ENCODE results near the gene NTN4. TPM values are rescaled to one million over a fixed set of nuclear protein-coding genes. Genes with fewer than 3 reads are reported as not detected.
"Not testable (repeated sequence)": the region's sequence is repeated elsewhere in the genome, so short reads cannot be mapped to it uniquely, and the experiment has no call there.

NTN4 gene
- total RNA-seq, 1 donor from 2014 or later = 0.59 TPM

DNA sequence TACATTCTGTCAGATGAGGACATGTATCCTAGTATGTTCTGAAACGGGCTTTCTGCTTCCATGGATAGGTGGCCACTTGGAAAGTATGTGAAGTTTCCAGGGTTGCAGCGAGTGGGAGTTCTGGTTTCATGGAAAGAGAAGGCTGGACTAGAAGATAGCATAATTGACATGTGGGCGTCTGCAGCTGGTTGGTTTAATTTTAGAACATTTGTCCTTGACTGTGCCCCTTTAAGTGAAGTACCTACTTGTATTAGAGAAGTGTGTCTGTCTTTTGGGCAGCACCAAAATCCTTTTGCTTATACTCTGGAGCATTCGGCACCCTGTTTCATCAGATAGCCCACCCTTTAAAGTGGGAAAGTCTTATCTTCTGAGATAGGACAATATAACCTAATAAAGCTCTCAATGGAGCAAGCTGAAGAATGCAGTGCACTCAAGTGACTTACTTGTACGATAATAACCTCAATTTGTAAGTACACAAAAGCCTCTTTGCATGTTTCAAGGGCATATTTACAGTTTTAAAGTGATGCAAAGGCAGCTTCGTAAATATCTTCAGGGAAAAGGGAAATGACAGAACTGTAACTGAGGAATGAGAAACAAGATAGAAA is 35.2 kb downstream of the NTN4 start:
- Mint-ChIP-seq H3K4me3 (ENCODE audit: unreplicated experiment) (no peak overlapping the region), H3K9me3 (ENCODE audit: unreplicated experiment) (no peaks in the 10 kb centered on the region), H3K36me3 (ENCODE audit: unreplicated experiment) (no peaks in the 10 kb centered on the region), H3K4me1 (ENCODE audit: low read depth, unreplicated experiment) (peaks cover 2% of the 10 kb centered on the region), H3K27ac (ENCODE audit: unreplicated experiment) (no peak overlapping the region), H3K27me3 (ENCODE audit: unreplicated experiment) (no peaks in the 10 kb centered on the region)
- TF ChIP-seq, protein P1, sequence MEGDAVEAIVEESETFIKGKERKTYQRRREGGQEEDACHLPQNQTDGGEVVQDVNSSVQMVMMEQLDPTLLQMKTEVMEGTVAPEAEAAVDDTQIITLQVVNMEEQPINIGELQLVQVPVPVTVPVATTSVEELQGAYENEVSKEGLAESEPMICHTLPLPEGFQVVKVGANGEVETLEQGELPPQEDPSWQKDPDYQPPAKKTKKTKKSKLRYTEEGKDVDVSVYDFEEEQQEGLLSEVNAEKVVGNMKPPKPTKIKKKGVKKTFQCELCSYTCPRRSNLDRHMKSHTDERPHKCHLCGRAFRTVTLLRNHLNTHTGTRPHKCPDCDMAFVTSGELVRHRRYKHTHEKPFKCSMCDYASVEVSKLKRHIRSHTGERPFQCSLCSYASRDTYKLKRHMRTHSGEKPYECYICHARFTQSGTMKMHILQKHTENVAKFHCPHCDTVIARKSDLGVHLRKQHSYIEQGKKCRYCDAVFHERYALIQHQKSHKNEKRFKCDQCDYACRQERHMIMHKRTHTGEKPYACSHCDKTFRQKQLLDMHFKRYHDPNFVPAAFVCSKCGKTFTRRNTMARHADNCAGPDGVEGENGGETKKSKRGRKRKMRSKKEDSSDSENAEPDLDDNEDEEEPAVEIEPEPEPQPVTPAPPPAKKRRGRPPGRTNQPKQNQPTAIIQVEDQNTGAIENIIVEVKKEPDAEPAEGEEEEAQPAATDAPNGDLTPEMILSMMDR (IDR thresholded peaks at IDR 0.05; ENCODE audit: partially characterized antibody, unreplicated experiment) = no peak
- no peak for DNase-seq

DNA sequence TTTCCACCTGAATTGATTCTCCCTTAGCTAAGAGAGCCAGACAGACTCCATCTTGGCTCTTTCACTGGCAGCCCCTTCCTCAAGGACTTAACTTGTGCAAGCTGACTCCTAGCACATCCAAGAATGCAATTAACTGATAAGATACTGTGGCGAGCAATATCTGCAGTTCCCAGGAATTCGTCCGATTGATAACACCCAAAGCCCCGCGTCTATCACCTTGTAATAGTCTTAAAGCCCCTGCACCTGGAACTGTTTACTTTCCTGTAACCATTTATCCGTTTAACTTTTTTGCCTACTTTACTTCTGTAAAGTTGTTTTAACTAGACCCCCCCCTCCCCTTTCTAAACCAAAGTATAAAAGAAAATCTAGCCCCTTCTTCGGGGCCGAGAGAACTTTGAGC is 44.5 kb downstream of the NTN4 start:
- H3K4me3 Mint-ChIP-seq (ENCODE audit: unreplicated experiment); H3K9me3 Mint-ChIP-seq (ENCODE audit: unreplicated experiment); H3K27ac Mint-ChIP-seq (ENCODE audit: unreplicated experiment); H3K36me3 Mint-ChIP-seq (ENCODE audit: unreplicated experiment); DNase-seq; H3K4me1 Mint-ChIP-seq (ENCODE audit: low read depth, unreplicated experiment); H3K27me3 Mint-ChIP-seq (ENCODE audit: unreplicated experiment): not testable (repeated sequence)

DNA sequence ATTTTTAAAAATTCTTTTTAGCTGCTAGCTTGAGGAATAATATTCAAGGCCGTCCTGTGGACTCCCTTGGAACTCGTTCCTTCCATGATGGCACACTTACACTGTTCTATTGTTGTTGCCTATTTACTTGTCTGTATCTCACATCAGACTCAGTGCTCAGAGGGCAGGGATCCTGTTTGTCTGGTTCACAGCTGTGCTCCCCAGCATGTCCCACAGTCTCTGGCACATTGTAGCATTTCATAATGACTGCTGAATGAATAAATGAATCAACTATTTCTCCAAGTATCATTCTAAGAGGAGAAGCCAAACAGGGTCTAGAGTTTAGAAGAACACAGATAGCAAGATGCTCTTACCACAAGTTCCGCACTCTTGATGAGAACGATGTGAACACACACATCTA is 48.0 kb downstream of the NTN4 start:
- no peaks in the 10 kb centered on the region for H3K4me1 Mint-ChIP-seq (ENCODE audit: low read depth, unreplicated experiment)
- no peaks in the 10 kb centered on the region for H3K36me3 Mint-ChIP-seq (ENCODE audit: unreplicated experiment)
- no peak for DNase-seq
- H3K27me3 Mint-ChIP-seq (ENCODE audit: unreplicated experiment) = peaks cover 1% of the 10 kb centered on the region
- H3K27ac Mint-ChIP-seq (ENCODE audit: unreplicated experiment) = no peak overlapping the region
- TF ChIP-seq, protein P1 (IDR thresholded peaks at IDR 0.05; ENCODE audit: partially characterized antibody, unreplicated experiment) = no peak
- no peak overlapping the region for H3K4me3 Mint-ChIP-seq (ENCODE audit: unreplicated experiment)
- H3K9me3 Mint-ChIP-seq (ENCODE audit: unreplicated experiment) = peaks cover 2% of the 10 kb centered on the region

DNA sequence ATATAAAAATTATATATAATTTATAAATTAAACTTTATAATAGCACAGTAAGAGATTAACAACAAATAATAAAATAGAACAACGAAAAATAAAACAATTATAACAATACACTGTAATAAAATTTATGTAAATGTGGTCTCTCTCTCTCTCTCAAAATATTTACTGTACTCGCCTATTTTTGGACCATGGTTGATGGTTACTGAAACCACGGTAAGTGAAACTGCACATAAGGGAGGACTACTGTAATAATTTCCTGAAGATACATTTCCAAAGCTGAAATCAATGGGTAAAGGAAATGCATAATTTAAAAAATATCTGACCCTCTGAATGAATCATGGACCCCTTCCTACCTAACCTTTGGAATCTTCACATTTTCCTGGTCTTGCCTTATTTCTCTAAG is 48.9 kb downstream of the NTN4 start:
- Mint-ChIP-seq H3K4me1 (ENCODE audit: low read depth, unreplicated experiment) (no peaks in the 10 kb centered on the region), H3K27ac (ENCODE audit: unreplicated experiment) (no peak overlapping the region), H3K4me3 (ENCODE audit: unreplicated experiment) (no peak overlapping the region), H3K9me3 (ENCODE audit: unreplicated experiment) (peaks cover 2% of the 10 kb centered on the region), H3K27me3 (ENCODE audit: unreplicated experiment) (peaks cover 1% of the 10 kb centered on the region), H3K36me3 (ENCODE audit: unreplicated experiment) (no peaks in the 10 kb centered on the region)
- DNase-seq = no peak
- TF ChIP-seq, protein P1 (IDR thresholded peaks at IDR 0.05; ENCODE audit: partially characterized antibody, unreplicated experiment) = no peak

DNA sequence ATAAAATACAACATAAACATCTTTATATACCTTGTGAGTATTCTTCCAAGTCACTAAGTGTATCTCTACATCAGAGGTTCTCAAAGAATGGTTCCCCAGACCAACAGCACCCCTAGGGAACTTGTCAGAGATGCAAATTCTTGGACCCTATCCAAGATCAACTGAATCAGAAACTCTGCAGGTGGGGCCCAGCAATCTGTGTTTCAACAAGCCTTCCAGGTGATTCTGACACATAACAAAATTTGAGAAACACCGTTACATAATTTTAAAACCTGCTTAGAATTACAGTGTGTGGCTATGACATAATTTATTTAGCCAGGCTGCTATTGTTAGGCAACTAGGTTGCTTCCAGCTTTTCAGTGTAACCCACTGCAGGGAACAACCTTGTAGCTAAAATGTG is 49.8 kb downstream of the NTN4 start:
- TF ChIP-seq, protein P1 (IDR thresholded peaks at IDR 0.05; ENCODE audit: partially characterized antibody, unreplicated experiment) = no peak
- H3K36me3 Mint-ChIP-seq (ENCODE audit: unreplicated experiment) = no peaks in the 10 kb centered on the region
- H3K27ac Mint-ChIP-seq (ENCODE audit: unreplicated experiment) = no peak overlapping the region
- H3K9me3 Mint-ChIP-seq (ENCODE audit: unreplicated experiment) = no peaks in the 10 kb centered on the region
- peaks cover 1% of the 10 kb centered on the region for H3K27me3 Mint-ChIP-seq (ENCODE audit: unreplicated experiment)
- no peak for DNase-seq
- no peaks in the 10 kb centered on the region for H3K4me1 Mint-ChIP-seq (ENCODE audit: low read depth, unreplicated experiment)
- H3K4me3 Mint-ChIP-seq (ENCODE audit: unreplicated experiment) = no peak overlapping the region

Data from glutamatergic neuron (in vitro differentiated cells).